Neural progenitor cell (in vitro differentiated cells): ENCODE measurements around the gene OR2L2. TPM values are rescaled to one million over a fixed set of nuclear protein-coding genes. Genes with fewer than 3 reads are reported as not detected.

ENCODE experiments used
- DNase-seq: peaks from one replicate; pipeline ENCODE4 v3.0.0-alpha.2; 2016; ENCODE audit warnings: low spot score
- H2AFZ ChIP-seq: fragments of 200-600 bp; sonication (generic); replicated peaks from 2 replicates; pipeline ENCODE4 v1.6.1; 2016; ENCODE audit warnings: antibody characterized with exemption
- H3F3A ChIP-seq: fragments of 200-600 bp; sonication (generic); 2 replicates; pipeline ENCODE4 v1.6.1; 2016; ENCODE audit warnings: antibody characterized with exemption, low read depth
- H3K27ac ChIP-seq: fragments of 200-600 bp; sonication (generic); 2 replicates; pipeline ENCODE4 v1.5.1; 2016; ENCODE audit warnings: mild to moderate bottlenecking
- H3K27me3 ChIP-seq: fragments of 200-600 bp; sonication (generic); 2 replicates; pipeline ENCODE4 v1.6.1; 2016; ENCODE audit warnings: mild to moderate bottlenecking, moderate library complexity
- H3K36me3 ChIP-seq: fragments of 200-600 bp; sonication (generic); 2 replicates; pipeline ENCODE4 v1.5.1; 2016
- H3K4me1 ChIP-seq: fragments of 200-600 bp; sonication (generic); 2 replicates; pipeline ENCODE4 v1.6.1; 2016; ENCODE audit warnings: mixed run types
- H3K4me2 ChIP-seq: fragments of 200-600 bp; sonication (generic); 2 replicates; pipeline ENCODE4 v1.6.1; 2016
- H3K4me3 ChIP-seq: fragments of 200-600 bp; sonication (generic); 2 replicates; pipeline ENCODE4 v1.5.1; 2016
- H3K79me2 ChIP-seq: fragments of 200-600 bp; sonication (generic); 2 replicates; pipeline ENCODE4 v1.6.1; 2016; ENCODE audit warnings: low read depth
- H3K9ac ChIP-seq: fragments of 200-600 bp; sonication (generic); 2 replicates; pipeline ENCODE4 v1.6.1; 2016
- H3K9me3 ChIP-seq: fragments of 200-600 bp; sonication (generic); 2 replicates; pipeline ENCODE4 v1.5.1; 2016; ENCODE audit warnings: low read depth
- H4K20me1 ChIP-seq: fragments of 200-600 bp; sonication (generic); 2 replicates; pipeline ENCODE4 v1.6.1; 2016; ENCODE audit warnings: low read depth
- H3K27ac Mint-ChIP-seq: 3 replicates; pipeline ENCODE4 v1.8.0; 2021; ENCODE audit warnings: mixed read lengths
- H3K27me3 Mint-ChIP-seq: 2 replicates; pipeline ENCODE4 v1.8.0; 2022; ENCODE audit warnings: low read depth, mild to moderate bottlenecking, inconsistent platforms, moderate library complexity, mixed read lengths; ENCODE audit not compliant: insufficient read depth
- H3K36me3 Mint-ChIP-seq: 3 replicates; pipeline ENCODE4 v1.8.0; 2021; ENCODE audit warnings: mixed read lengths
- H3K4me1 Mint-ChIP-seq: 3 replicates; pipeline ENCODE4 v1.8.0; 2021; ENCODE audit warnings: mixed read lengths
- H3K4me3 Mint-ChIP-seq: 3 replicates; pipeline ENCODE4 v1.8.0; 2021; ENCODE audit warnings: mild to moderate bottlenecking, moderate library complexity, mixed read lengths
- H3K9me3 Mint-ChIP-seq: 3 replicates; pipeline ENCODE4 v1.8.0; 2020; ENCODE audit warnings: mixed read lengths
- CTCF ChIP-seq: fragments of 200-600 bp; sonication (generic); IDR thresholded peaks from 2 replicates; pipeline ENCODE4 v1.5.1; 2017; ENCODE audit warnings: antibody characterized with exemption, mild to moderate bottlenecking
- EZH2 ChIP-seq: fragments of 200-600 bp; sonication (generic); IDR thresholded peaks from 2 replicates; pipeline ENCODE4 v1.6.1; 2017; ENCODE audit warnings: antibody characterized with exemption, mild to moderate bottlenecking, moderate library complexity
- EZH2phosphoT487 ChIP-seq: fragments of 200-600 bp; sonication (generic); IDR thresholded peaks from 2 replicates; pipeline ENCODE4 v1.6.1; 2017; ENCODE audit warnings: antibody characterized with exemption
- total RNA-seq: library from RNA; depleted of rRNA; stranded (reverse); fragments of >200 nt; gene quantifications from 2 replicates; pipeline ENCODE4 v1.2.3, GENCODE V29; 2015; ENCODE audit warnings: low replicate concordance

OR2L2 gene
- total RNA-seq, 1 donor from 2014 or later, result not detected

- Histone ChIP-seq H3K4me2 (no peak overlapping the region), H3K27ac (no peak overlapping the region), H3K9ac (no peak overlapping the region), H3K27me3 (no peaks in the 10 kb centered on the region), H3K79me2 (no peaks in the 10 kb centered on the region), H3K4me3 (no peak overlapping the region), H3K9me3 (peaks cover 43% of the 10 kb centered on the region), H4K20me1 (no peaks in the 10 kb centered on the region), H3F3A (no peaks in the 10 kb centered on the region), H3K36me3 (peaks cover 4% of the 10 kb centered on the region), H3K4me1 (no peaks in the 10 kb centered on the region), H2AFZ (no peak overlapping the region)
- H3K36me3 Mint-ChIP-seq, result no peaks in the 10 kb centered on the region
- peaks cover 27% of the 10 kb centered on the region for H3K9me3 Mint-ChIP-seq
- no peak overlapping the region for H3K27ac Mint-ChIP-seq
- TF ChIP-seq CTCF, result no peak
- TF ChIP-seq EZH2phosphoT487, result no peak
- no peak for TF ChIP-seq EZH2
- H3K4me3 Mint-ChIP-seq, result no peak overlapping the region
- H3K27me3 Mint-ChIP-seq, result no peaks in the 10 kb centered on the region
- H3K4me1 Mint-ChIP-seq, result no peaks in the 10 kb centered on the region
- DNase-seq, result no peak
Measured at GRCh38 chr1:248015803-248016202, 14.1 kb upstream of the OR2L2 start.

- DNase-seq, result no peak
- H3K27ac ChIP-seq, result no peak overlapping the region
- Mint-ChIP-seq H3K4me1 (no peaks in the 10 kb centered on the region), H3K27me3 (no peaks in the 10 kb centered on the region), H3K36me3 (no peaks in the 10 kb centered on the region), H3K9me3 (peaks cover 25% of the 10 kb centered on the region), H3K27ac (no peak overlapping the region), H3K4me3 (no peak overlapping the region)
- H3F3A ChIP-seq, result no peaks in the 10 kb centered on the region
- no peak overlapping the region for H2AFZ ChIP-seq
- H3K79me2 ChIP-seq, result no peaks in the 10 kb centered on the region
- TF ChIP-seq CTCF (no peak), EZH2phosphoT487 (no peak), EZH2 (no peak)
- no peaks in the 10 kb centered on the region for H3K36me3 ChIP-seq
- H3K9ac ChIP-seq, result no peak overlapping the region
- H3K4me2 ChIP-seq, result no peak overlapping the region
- no peaks in the 10 kb centered on the region for H4K20me1 ChIP-seq
- no peak overlapping the region for H3K4me3 ChIP-seq
- no peaks in the 10 kb centered on the region for H3K27me3 ChIP-seq
- peaks cover 23% of the 10 kb centered on the region for H3K9me3 ChIP-seq
- H3K4me1 ChIP-seq, result no peaks in the 10 kb centered on the region
Measured at GRCh38 chr1:248045209-248045608, 15.3 kb downstream of the OR2L2 start.

- no peaks in the 10 kb centered on the region for H3F3A ChIP-seq
- Mint-ChIP-seq H3K4me1 (no peaks in the 10 kb centered on the region), H3K27me3 (no peaks in the 10 kb centered on the region), H3K4me3 (no peak within 1 kb of the TSS), H3K9me3 (peaks cover 24% of the 10 kb centered on the region), H3K27ac (no peak within 1 kb of the TSS), H3K36me3 (no peaks in the 10 kb centered on the region)
- no peak within 1 kb of the TSS for H3K4me3 ChIP-seq
- peaks cover 23% of the 10 kb centered on the region for H3K9me3 ChIP-seq
- H3K27ac ChIP-seq, result no peak within 1 kb of the TSS
- H3K9ac ChIP-seq, result no peak within 1 kb of the TSS
- H3K36me3 ChIP-seq, result no peaks in the 10 kb centered on the region
- TF ChIP-seq EZH2phosphoT487 (no peak), CTCF (no peak), EZH2 (no peak)
- no peaks in the 10 kb centered on the region for H3K79me2 ChIP-seq
- H2AFZ ChIP-seq, result no peak within 1 kb of the TSS
- H4K20me1 ChIP-seq, result no peaks in the 10 kb centered on the region
- H3K4me2 ChIP-seq, result no peak within 1 kb of the TSS
- no peaks in the 10 kb centered on the region for H3K4me1 ChIP-seq
- no peaks in the 10 kb centered on the region for H3K27me3 ChIP-seq
- DNase-seq, result no peak
Measured at GRCh38 chr1:248046536-248046935, 16.7 kb downstream of the OR2L2 start, which contains the start of gene OR2L3. TSS of gene OR2L3 (plus strand) at chr1:248046836. CDS start at chr1:248060682, 13,846 bp downstream.
